GM21825 (cell line): Measurements from ENCODE around the gene DNM2.

Experiments
- ATAC-seq: cut with Tn5 transposase; IDR thresholded peaks from one replicate; pipeline ENCODE4 v1.9.1; 2021; ENCODE audit warnings: mild to moderate bottlenecking, moderate library complexity; ENCODE audit not compliant: unreplicated experiment

DNM2 gene

GRCh38 chr19:10690341-10690781 lies 27.5 kb upstream of the DNM2 start:
- no peak for ATAC-seq

- no peak for ATAC-seq
These were observed 26.5 kb upstream of the DNM2 start for GRCh38 chr19:10691178-10691881.

- no peak for ATAC-seq
These were observed 26.0 kb upstream of the DNM2 start for GRCh38 chr19:10691883-10692282.

- no peak for ATAC-seq
These were observed 25.1 kb upstream of the DNM2 start for GRCh38 chr19:10692673-10693264.

GRCh38 chr19:10694706-10695307 lies 23.1 kb upstream of the DNM2 start:
- no peak for ATAC-seq

- peak; percentile 64 for ATAC-seq
These were observed 22.2 kb upstream of the DNM2 start for GRCh38 chr19:10695401-10696398.

GRCh38 chr19:10699650-10700335 lies 18.1 kb upstream of the DNM2 start:
- no peak for ATAC-seq

GRCh38 chr19:10701955-10702525 lies 15.8 kb upstream of the DNM2 start:
- no peak for ATAC-seq

GRCh38 chr19:10706990-10707389 lies 10.9 kb upstream of the DNM2 start:
- ATAC-seq = no peak

- ATAC-seq = no peak
These were observed 10.4 kb upstream of the DNM2 start for GRCh38 chr19:10707440-10707839.

GRCh38 chr19:10708291-10708690 lies 9.6 kb upstream of the DNM2 start:
- ATAC-seq = no peak

- ATAC-seq = no peak
These were observed 5.8 kb upstream of the DNM2 start for GRCh38 chr19:10712045-10712444.

GRCh38 chr19:10712754-10713153 lies 5.1 kb upstream of the DNM2 start:
- ATAC-seq = no peak

- no peak for ATAC-seq
These were observed 4.6 kb upstream of the DNM2 start for GRCh38 chr19:10713317-10713716.

- ATAC-seq = no peak
These were observed 874 bp upstream of the DNM2 start for GRCh38 chr19:10717054-10717355.

GRCh38 chr19:10718205-10719196 lies 622 bp downstream of the DNM2 start:
- ATAC-seq = peak; percentile 24

GRCh38 chr19:10719466-10719961 lies 1.6 kb downstream of the DNM2 start:
- no peak for ATAC-seq

GRCh38 chr19:10720607-10721125 lies 2.8 kb downstream of the DNM2 start:
- no peak for ATAC-seq

GRCh38 chr19:10723591-10723990 lies 5.7 kb downstream of the DNM2 start:
- ATAC-seq = no peak
